Stimulated activated naive B cell treated with anti-CD40 and anti-IgM and Interleukin-4, amounts not matched to agents 10 μg/mL and 1 μg/mL and 100 μg/mL, for 72 hours (primary cell): ENCODE data around the gene OPCML.

ENCODE experiments used
- ATAC-seq, 2 donors: fragments of 150-1000 bp; cut with Tn5 transposase; replicated peaks; 2 replicates each; pipeline ENCODE4 v1.10.0; 2021; ENCODE audit warnings: moderate library complexity in 1 of 2
- DNase-seq: peaks from one replicate; pipeline ENCODE4 v3.0.0; 2021
- H3K27ac Mint-ChIP-seq: one replicate; pipeline ENCODE4 v1.8.0; 2022; ENCODE audit warnings: mild to moderate bottlenecking, mixed read lengths
- H3K27me3 Mint-ChIP-seq, 2 donors: one replicate each; pipeline ENCODE4 v1.8.0; 2022; ENCODE audit warnings: mixed read lengths in 2 of 2
- H3K36me3 Mint-ChIP-seq, 2 donors: one replicate each; pipeline ENCODE4 v1.8.0; 2022; ENCODE audit warnings: mixed read lengths in 2 of 2, mild to moderate bottlenecking in 1 of 2
- H3K4me1 Mint-ChIP-seq, 2 donors: one replicate each; pipeline ENCODE4 v1.8.0; 2022; ENCODE audit warnings: mixed read lengths in 2 of 2, mild to moderate bottlenecking in 1 of 2
- H3K4me3 Mint-ChIP-seq, 2 donors: one replicate each; pipeline ENCODE4 v1.8.0; 2022; ENCODE audit warnings: mild to moderate bottlenecking in 2 of 2, mixed read lengths in 2 of 2, moderate library complexity in 1 of 2
- H3K9me3 Mint-ChIP-seq, 2 donors: one replicate each; pipeline ENCODE4 v1.8.0; 2022; ENCODE audit warnings: mixed read lengths in 2 of 2, mild to moderate bottlenecking in 1 of 2

Gene OPCML

GRCh38 chr11:133361689-133361994 is 170.7 kb downstream of the OPCML start:
- no peak overlapping the region for H3K4me3 Mint-ChIP-seq
- H3K4me1 Mint-ChIP-seq = no peaks in the 10 kb centered on the region
- H3K36me3 Mint-ChIP-seq = no peaks in the 10 kb centered on the region
- peaks cover 0 to 8% of the 10 kb centered on the region in 2 donors for H3K9me3 Mint-ChIP-seq
- H3K27ac Mint-ChIP-seq = no peak overlapping the region
- no peak for DNase-seq
- no peak for ATAC-seq
- no peaks in the 10 kb centered on the region for H3K27me3 Mint-ChIP-seq

GRCh38 chr11:133360860-133361688 is 171.2 kb downstream of the OPCML start:
- Mint-ChIP-seq H3K9me3 (peaks cover 0 to 8% of the 10 kb centered on the region in 2 donors), H3K36me3 (no peaks in the 10 kb centered on the region), H3K27me3 (no peaks in the 10 kb centered on the region), H3K27ac (no peak overlapping the region), H3K4me3 (no peak overlapping the region), H3K4me1 (no peaks in the 10 kb centered on the region)
- DNase-seq (no peak), ATAC-seq (no peak)

DNA sequence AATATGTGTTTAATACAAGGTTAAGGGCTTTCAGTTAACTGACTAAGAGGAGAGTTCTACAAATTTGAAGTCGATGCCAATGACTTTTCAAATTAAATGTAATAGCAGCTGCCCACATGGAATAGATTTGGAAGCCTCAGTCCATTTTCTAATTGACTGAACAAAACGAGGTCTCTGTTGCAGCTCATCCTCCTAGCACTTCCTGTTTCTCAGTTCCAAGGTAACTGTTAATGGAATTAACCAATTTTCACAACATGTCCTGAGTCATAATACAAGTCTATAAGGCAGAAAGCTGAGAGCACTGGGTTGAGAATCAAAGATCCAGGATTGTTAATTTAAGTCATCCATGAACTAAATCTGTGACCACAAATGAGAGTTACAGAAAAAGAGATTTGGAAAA is 177.2 kb downstream of the OPCML start:
- peaks cover 5 to 10% of the 10 kb centered on the region in 2 donors for H3K9me3 Mint-ChIP-seq
- no peaks in the 10 kb centered on the region for H3K27me3 Mint-ChIP-seq

DNA sequence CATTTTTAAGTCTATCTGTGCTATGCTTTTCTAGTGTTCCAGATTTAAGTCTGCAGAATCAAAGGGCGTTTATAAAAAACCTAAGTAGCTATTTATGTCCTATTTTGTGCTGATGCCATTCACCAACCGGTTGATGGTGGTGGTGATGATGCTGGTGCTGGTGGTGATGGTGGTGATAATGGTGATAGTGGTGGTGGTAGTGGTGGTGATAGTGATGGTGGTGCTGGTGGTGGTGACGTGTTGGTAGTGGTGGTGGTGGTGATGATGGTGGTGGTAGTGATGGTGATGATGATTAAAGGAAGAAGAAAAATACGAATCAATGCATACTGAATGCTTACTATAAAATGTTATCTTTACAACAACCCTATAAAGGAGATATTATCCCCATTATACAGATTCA is 178.2 kb downstream of the OPCML start:
- Mint-ChIP-seq H3K4me3 (no peak overlapping the region), H3K4me1 (no peaks in the 10 kb centered on the region), H3K27me3 (no peaks in the 10 kb centered on the region), H3K36me3 (no peaks in the 10 kb centered on the region), H3K9me3 (peaks cover 5 to 10% of the 10 kb centered on the region in 2 donors), H3K27ac (no peak overlapping the region)
- no peak for ATAC-seq
- no peak for DNase-seq

More for the DNA sequence above, 177.2 kb downstream of the OPCML start:
- H3K4me3 Mint-ChIP-seq = no peak overlapping the region
- H3K4me1 Mint-ChIP-seq = no peaks in the 10 kb centered on the region
- ATAC-seq = no peak
- DNase-seq = no peak
- H3K36me3 Mint-ChIP-seq = no peaks in the 10 kb centered on the region
- no peak overlapping the region for H3K27ac Mint-ChIP-seq

- Mint-ChIP-seq H3K27me3 (no peaks in the 10 kb centered on the region), H3K4me3 (no peak overlapping the region), H3K9me3 (peaks cover 5% of the 10 kb centered on the region in 2 donors), H3K27ac (no peak overlapping the region), H3K36me3 (no peaks in the 10 kb centered on the region), H3K4me1 (no peaks in the 10 kb centered on the region)
- DNase-seq = no peak
- ATAC-seq = no peak
These were observed 182.3 kb downstream of the OPCML start for GRCh38 chr11:133350045-133350444.

DNA sequence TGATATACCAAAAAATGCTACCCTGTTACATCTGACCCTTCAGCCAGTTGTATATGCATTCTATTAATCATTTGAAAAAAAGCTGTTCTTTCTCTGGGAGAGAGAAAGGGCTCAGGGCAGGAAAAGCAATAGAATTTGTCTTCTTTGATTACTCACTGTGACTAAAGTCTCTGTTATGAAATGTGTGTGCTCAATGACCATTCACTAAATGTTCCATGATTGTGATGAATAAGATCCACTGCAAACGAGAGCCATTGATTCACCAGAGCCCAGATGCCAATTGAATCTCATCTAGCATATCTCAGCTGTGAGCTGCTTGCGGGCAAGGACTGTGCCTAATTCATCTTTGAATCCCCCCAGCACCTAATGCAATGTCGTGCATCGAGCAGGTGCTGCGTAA is 184.3 kb downstream of the OPCML start:
- no peak overlapping the region for H3K27ac Mint-ChIP-seq
- peaks cover 0 to 1% of the 10 kb centered on the region in 2 donors for H3K9me3 Mint-ChIP-seq
- H3K4me1 Mint-ChIP-seq = no peaks in the 10 kb centered on the region
- H3K36me3 Mint-ChIP-seq = no peaks in the 10 kb centered on the region
- no peak for ATAC-seq
- no peak for DNase-seq
- H3K4me3 Mint-ChIP-seq = no peak overlapping the region
- H3K27me3 Mint-ChIP-seq = no peaks in the 10 kb centered on the region

DNA sequence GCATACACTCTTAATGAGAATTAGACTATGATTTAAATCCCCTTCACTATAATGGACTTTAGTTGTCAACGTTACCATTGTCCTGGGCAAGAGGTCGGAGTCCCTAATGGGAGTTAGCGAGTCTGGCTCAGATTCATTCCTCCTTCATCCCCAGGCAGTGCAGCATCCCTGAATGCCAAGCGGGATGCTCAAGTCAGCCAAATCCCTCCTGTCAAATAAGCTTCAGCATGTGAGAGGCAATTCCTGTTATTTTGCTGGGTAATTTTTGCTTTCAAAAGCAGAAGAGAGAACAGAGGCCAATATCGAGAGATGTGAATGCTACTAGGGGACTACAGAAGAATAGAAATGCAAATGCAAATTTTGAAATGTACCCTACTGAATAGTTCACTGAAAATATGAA is 186.2 kb downstream of the OPCML start:
- H3K36me3 Mint-ChIP-seq = no peaks in the 10 kb centered on the region
- H3K4me1 Mint-ChIP-seq = no peaks in the 10 kb centered on the region
- no peaks in the 10 kb centered on the region for H3K9me3 Mint-ChIP-seq
- no peaks in the 10 kb centered on the region for H3K27me3 Mint-ChIP-seq
- no peak for DNase-seq
- H3K4me3 Mint-ChIP-seq = no peak overlapping the region
- H3K27ac Mint-ChIP-seq = no peak overlapping the region
- ATAC-seq = no peak

GRCh38 chr11:133343951-133344350 is 188.3 kb downstream of the OPCML start:
- Mint-ChIP-seq H3K27me3 (no peaks in the 10 kb centered on the region), H3K27ac (no peak overlapping the region), H3K4me1 (no peaks in the 10 kb centered on the region), H3K36me3 (no peaks in the 10 kb centered on the region), H3K4me3 (no peak overlapping the region), H3K9me3 (no peaks in the 10 kb centered on the region)
- no peak for ATAC-seq
- DNase-seq = no peak

DNA sequence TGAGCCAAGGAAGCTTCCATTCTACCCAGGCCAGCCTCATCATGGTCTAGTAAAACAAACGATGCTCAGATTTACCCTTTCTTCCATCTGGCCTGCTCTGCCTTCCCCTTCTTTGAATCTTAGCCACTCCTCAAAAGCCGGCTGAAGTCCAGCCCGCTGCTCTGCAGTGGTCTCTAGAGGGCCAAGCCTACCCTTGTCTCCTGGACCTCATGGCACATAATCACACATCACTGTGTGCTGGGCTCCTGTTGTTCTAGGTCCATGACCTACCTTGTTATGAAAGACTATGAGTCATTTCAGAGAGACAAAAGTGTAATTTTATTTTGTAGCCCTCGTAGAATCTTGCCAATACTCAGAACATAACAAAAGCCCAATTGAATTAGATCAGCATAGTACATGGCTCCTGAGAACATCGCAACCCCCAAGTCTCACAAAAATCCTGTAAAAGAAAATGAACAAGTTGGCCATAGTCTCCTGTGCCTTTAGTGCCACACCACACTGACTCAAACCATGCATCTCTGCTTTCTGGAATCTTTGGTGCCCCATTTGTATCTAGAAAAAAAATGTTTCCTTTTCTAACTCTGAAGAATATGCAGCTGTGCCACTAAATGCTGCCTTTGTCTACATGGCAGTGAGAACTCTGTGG is 192.7 kb downstream of the OPCML start:
- H3K27ac Mint-ChIP-seq = no peak overlapping the region
- no peak overlapping the region for H3K4me3 Mint-ChIP-seq
- H3K27me3 Mint-ChIP-seq = no peaks in the 10 kb centered on the region
- no peaks in the 10 kb centered on the region for H3K4me1 Mint-ChIP-seq
- DNase-seq (no peak), ATAC-seq (no peak)
- H3K36me3 Mint-ChIP-seq = no peaks in the 10 kb centered on the region
- H3K9me3 Mint-ChIP-seq = no peaks in the 10 kb centered on the region

DNA sequence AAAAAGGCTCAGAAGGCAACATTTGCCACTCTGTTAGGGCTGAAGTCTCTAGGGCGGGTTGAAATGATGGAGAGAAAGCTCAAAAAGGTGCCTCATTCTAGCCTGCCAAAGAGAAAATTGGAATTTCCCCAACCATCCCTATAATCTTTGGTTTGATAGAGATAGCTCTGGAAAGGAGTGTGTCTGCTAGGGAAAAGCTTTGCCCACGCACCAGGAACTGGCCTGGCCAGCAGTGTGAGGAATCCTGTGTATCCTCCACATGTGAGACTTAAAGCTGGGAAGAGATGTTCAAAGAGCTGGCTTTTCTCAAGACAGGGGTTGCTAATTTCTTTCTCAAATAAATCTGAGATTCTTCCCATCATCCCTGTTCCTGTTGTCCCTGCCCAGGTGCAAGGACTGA is 193.7 kb downstream of the OPCML start:
- Mint-ChIP-seq H3K4me3 (no peak overlapping the region), H3K27ac (no peak overlapping the region), H3K27me3 (no peaks in the 10 kb centered on the region), H3K9me3 (peaks cover 4% of the 10 kb centered on the region in 2 donors), H3K36me3 (no peaks in the 10 kb centered on the region), H3K4me1 (no peaks in the 10 kb centered on the region)
- DNase-seq (no peak), ATAC-seq (no peak)

DNA sequence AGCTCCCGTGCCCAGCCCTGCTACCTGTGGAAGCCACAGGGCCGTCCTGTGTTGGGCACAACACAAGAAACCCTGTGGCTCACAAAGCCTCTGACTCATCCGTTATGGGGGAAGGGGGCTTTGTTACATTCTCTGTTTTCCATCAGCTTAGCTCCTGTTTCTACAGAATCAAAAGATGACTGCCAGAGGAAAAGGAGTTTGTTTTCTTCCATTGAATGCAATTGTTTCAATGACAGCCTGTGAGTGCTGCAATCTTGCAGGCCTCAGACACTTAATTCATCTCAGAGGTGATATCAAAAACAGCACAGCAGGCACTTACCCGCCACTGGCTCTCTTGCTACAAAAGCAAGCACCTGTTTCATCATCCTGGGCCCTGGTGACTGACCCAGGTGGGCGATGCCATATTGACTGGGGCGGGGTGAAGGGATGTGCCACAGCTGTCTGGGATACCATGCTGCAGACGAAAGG is 194.3 kb downstream of the OPCML start:
- no peak overlapping the region for H3K4me3 Mint-ChIP-seq
- H3K9me3 Mint-ChIP-seq = peaks cover 4% of the 10 kb centered on the region in 2 donors
- DNase-seq = no peak
- no peak overlapping the region for H3K27ac Mint-ChIP-seq
- H3K4me1 Mint-ChIP-seq = no peaks in the 10 kb centered on the region
- no peaks in the 10 kb centered on the region for H3K27me3 Mint-ChIP-seq
- no peaks in the 10 kb centered on the region for H3K36me3 Mint-ChIP-seq
- no peak for ATAC-seq

- DNase-seq = no peak
- no peak overlapping the region for H3K27ac Mint-ChIP-seq
- H3K27me3 Mint-ChIP-seq = no peaks in the 10 kb centered on the region
- H3K9me3 Mint-ChIP-seq = peaks cover 4 to 7% of the 10 kb centered on the region in 2 donors
- no peak for ATAC-seq
- no peaks in the 10 kb centered on the region for H3K4me1 Mint-ChIP-seq
- H3K36me3 Mint-ChIP-seq = no peaks in the 10 kb centered on the region
- no peak overlapping the region for H3K4me3 Mint-ChIP-seq
These were observed 195.1 kb downstream of the OPCML start for GRCh38 chr11:133337193-133337592.

DNA sequence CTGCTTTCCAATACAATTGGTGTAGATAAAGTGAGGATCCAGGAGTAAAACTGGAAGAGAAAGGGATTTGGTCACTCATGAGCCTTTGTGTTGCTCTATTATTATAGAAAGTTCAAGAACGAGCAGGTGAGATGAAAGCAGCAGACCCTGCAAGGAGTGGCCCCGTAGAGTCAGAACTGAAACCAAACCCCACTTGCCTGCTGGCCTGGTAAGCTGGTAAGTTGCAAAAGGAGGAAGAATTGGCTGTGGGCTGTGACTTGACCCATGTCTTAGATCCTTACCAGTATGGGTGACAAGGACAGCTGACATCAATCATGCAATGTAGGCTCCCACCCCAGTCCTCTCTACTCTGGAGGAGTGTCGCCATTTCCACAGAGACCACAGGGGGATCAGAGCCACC is 201.3 kb downstream of the OPCML start:
- no peak overlapping the region for H3K4me3 Mint-ChIP-seq
- no peak overlapping the region for H3K27ac Mint-ChIP-seq
- no peaks in the 10 kb centered on the region for H3K36me3 Mint-ChIP-seq
- no peak for DNase-seq
- H3K4me1 Mint-ChIP-seq = no peaks in the 10 kb centered on the region
- ATAC-seq = no peak
- peaks cover 7 to 8% of the 10 kb centered on the region in 2 donors for H3K9me3 Mint-ChIP-seq
- no peaks in the 10 kb centered on the region for H3K27me3 Mint-ChIP-seq

GRCh38 chr11:133326849-133327248 is 205.5 kb downstream of the OPCML start:
- no peak for ATAC-seq
- H3K27ac Mint-ChIP-seq = no peak overlapping the region

DNA sequence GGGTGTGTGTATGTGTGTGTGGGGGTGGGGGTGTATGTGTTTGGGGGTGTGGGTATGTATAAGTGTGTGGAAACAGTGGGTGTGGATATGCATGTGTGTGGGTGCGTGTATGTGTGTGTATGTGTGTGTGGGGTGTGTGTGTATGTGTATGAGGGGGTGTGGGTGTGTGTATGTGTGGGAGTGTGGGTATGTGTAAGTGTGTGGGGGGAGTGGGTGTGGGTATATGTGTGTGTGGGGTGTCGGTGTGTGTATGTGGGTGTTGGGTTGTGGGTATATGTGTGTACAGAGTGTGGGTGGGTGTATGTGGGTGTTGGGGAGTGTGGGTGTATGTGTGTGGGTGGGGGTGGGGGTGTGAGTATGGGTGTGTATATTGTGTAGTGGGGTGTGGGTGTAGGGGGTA is 206.0 kb downstream of the OPCML start:
- no peak for ATAC-seq
- Mint-ChIP-seq H3K4me3 (no peak overlapping the region), H3K36me3 (no peaks in the 10 kb centered on the region), H3K27ac (no peak overlapping the region), H3K27me3 (no peaks in the 10 kb centered on the region), H3K9me3 (peaks cover 0 to 4% of the 10 kb centered on the region in 2 donors), H3K4me1 (no peaks in the 10 kb centered on the region)
- DNase-seq = no peak

More at GRCh38 chr11:133326849-133327248, 205.5 kb downstream of the OPCML start:
- Mint-ChIP-seq H3K27me3 (no peaks in the 10 kb centered on the region), H3K36me3 (no peaks in the 10 kb centered on the region), H3K9me3 (peaks cover 0 to 4% of the 10 kb centered on the region in 2 donors), H3K4me3 (no peak overlapping the region), H3K4me1 (no peaks in the 10 kb centered on the region)
- no peak for DNase-seq
